PC-9 (cell line): ENCODE measurements around the gene BLOC1S6.

Source experiments
- EZH2 ChIP-seq: fragments of 200-600 bp; sonication (generic); IDR thresholded peaks from 2 replicates; pipeline ENCODE4 v1.8.0; 2017; ENCODE audit warnings: antibody characterized with exemption, low read depth
- TF ChIP-seq, protein P1 (sequence below): fragments of 200-600 bp; sonication (generic); conservative IDR thresholded peaks from 2 replicates; pipeline ENCODE4 v1.6.1; 2017; ENCODE audit warnings: mixed run types, antibody characterized with exemption, mild to moderate bottlenecking, moderate library complexity

DNA sequence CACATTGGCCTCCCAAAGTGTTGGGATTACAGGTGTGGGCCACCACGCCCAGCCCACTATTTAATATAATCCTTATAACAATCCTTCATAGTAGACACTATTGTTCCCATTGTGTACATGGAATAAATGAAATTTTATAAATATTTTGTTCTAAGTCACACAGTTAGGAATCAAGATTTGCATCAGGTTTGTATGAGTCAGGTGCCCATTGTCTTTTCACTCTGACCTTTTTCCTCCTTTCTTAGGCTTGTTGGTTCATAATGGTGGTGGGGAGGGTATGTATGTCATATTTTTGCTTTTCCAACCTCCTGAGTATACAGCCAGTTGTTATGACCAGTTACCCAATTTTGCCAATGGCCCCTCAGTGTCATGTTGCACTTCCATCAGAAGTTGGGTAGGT is 46.6 kb upstream of the BLOC1S6 start:
- TF ChIP-seq, protein P1, sequence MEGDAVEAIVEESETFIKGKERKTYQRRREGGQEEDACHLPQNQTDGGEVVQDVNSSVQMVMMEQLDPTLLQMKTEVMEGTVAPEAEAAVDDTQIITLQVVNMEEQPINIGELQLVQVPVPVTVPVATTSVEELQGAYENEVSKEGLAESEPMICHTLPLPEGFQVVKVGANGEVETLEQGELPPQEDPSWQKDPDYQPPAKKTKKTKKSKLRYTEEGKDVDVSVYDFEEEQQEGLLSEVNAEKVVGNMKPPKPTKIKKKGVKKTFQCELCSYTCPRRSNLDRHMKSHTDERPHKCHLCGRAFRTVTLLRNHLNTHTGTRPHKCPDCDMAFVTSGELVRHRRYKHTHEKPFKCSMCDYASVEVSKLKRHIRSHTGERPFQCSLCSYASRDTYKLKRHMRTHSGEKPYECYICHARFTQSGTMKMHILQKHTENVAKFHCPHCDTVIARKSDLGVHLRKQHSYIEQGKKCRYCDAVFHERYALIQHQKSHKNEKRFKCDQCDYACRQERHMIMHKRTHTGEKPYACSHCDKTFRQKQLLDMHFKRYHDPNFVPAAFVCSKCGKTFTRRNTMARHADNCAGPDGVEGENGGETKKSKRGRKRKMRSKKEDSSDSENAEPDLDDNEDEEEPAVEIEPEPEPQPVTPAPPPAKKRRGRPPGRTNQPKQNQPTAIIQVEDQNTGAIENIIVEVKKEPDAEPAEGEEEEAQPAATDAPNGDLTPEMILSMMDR, result no peak
- TF ChIP-seq EZH2, result no peak
